Urinary bladder (tissue), 4 donors: Measurements from ENCODE around the gene BMP2. TPM values are rescaled to one million over a fixed set of nuclear protein-coding genes. Genes with fewer than 3 reads are reported as not detected.

Source experiments
- DNase-seq: peaks from one replicate; pipeline ENCODE4 v3.0.0-alpha.2; 2015; ENCODE audit errors: extremely low spot score
- H3K27ac ChIP-seq: one replicate; pipeline ENCODE4 v1.5.1; 2013; ENCODE audit warnings: low read depth, mild to moderate bottlenecking, moderate library complexity
- H3K36me3 ChIP-seq: one replicate; pipeline ENCODE4 v1.6.1; 2013; ENCODE audit warnings: mild to moderate bottlenecking, moderate library complexity; ENCODE audit not compliant: insufficient read depth
- H3K4me1 ChIP-seq: one replicate; pipeline ENCODE4 v1.6.1; 2013; ENCODE audit warnings: mild to moderate bottlenecking, moderate library complexity; ENCODE audit not compliant: insufficient read depth
- H3K4me3 ChIP-seq: one replicate; pipeline ENCODE4 v1.5.1; 2013; ENCODE audit warnings: low read depth, low read length
- WGBS: extraction: QIAGEN DNeasy Blood & Tissue Kit; methylation state at CpG from one replicate; pipeline ENCODE4 v1.1.7; 2013; 5-methylcytosine and 5-hydroxymethylcytosine counted together
- polyA plus RNA-seq: library from polyadenylated mRNA; stranded (reverse); fragments of 200-250 nt; gene quantifications from one replicate; pipeline ENCODE4 v1.2.3, GENCODE V29; 2013
- total RNA-seq: library from RNA; depleted of rRNA; stranded (reverse); fragments of >200 nt; gene quantifications from one replicate; pipeline ENCODE4 v1.2.3, GENCODE V29; 2014
- donor health status: healthy with polysubstance abuse.
- donor health status: healthy.

BMP2 gene
- total and polyA plus RNA-seq, 2 donors, result 9.1 to 14.1 TPM

GRCh38 chr20:6829510-6830116, 62.1 kb downstream of the BMP2 start:
- WGBS, result 95% methylated on average over 1 of the region's 1 CpG

More at GRCh38 chr20:6829510-6830116, 62.1 kb downstream of the BMP2 start:
- no peak for DNase-seq
- Histone ChIP-seq H3K4me3 (no peak overlapping the region), H3K36me3 (no peaks in the 10 kb centered on the region), H3K27ac (no peak overlapping the region), H3K4me1 (no peaks in the 10 kb centered on the region)
